Mammary epithelial cell (primary cell): ENCODE measurements around the gene STK35.
"Not testable (repeated sequence)": the region's sequence is repeated elsewhere in the genome, so short reads cannot be mapped to it uniquely, and the experiment has no call there.

ENCODE experiments used
- CTCF ChIP-seq, 2 donors: IDR thresholded peaks in 1 of 2; conservative IDR thresholded peaks in 1 of 2; 2 replicates each; pipeline ENCODE4 v1.5.1; 2011 to 2012; ENCODE audit warnings: inconsistent platforms in 2 of 2, low read length in 2 of 2, mild to moderate bottlenecking in 2 of 2, control low read depth in 1 of 2, low read depth in 1 of 2; ENCODE audit not compliant: insufficient read depth in 1 of 2; ENCODE audit errors: extremely low read depth in 1 of 2
- EZH2 ChIP-seq: IDR thresholded peaks from 2 replicates; pipeline ENCODE4 v1.6.1; 2012; ENCODE audit warnings: low read length, inconsistent platforms, borderline replicate concordance

GRCh38 chr20:2171840-2172239 lies 70.2 kb downstream of the STK35 start:
- TF ChIP-seq CTCF (conservative IDR thresholded peaks at IDR 0.05 in 1 of 2, IDR thresholded peaks at IDR 0.05 in 1 of 2; ENCODE audit: extremely low read depth in 1 of 2, insufficient read depth in 1 of 2, low read depth in 1 of 2, low read length in 2 of 2); EZH2: not testable (repeated sequence)
